GM20431 (cell line): Measurements from ENCODE around the gene MANEA.
"Not testable (repeated sequence)": the region's sequence is repeated elsewhere in the genome, so short reads cannot be mapped to it uniquely, and the experiment has no call there.

Experiments used
- in situ Hi-C: fragments of 300-500 bp; cut with MseI, MboI; formaldehyde crosslinking; loops from one replicate; pipeline ENCODE4 v1.15.0; 2020; ENCODE audit warnings: low sequenced_read_pairs; ENCODE audit not compliant: unreplicated experiment

The MANEA gene

DNA sequence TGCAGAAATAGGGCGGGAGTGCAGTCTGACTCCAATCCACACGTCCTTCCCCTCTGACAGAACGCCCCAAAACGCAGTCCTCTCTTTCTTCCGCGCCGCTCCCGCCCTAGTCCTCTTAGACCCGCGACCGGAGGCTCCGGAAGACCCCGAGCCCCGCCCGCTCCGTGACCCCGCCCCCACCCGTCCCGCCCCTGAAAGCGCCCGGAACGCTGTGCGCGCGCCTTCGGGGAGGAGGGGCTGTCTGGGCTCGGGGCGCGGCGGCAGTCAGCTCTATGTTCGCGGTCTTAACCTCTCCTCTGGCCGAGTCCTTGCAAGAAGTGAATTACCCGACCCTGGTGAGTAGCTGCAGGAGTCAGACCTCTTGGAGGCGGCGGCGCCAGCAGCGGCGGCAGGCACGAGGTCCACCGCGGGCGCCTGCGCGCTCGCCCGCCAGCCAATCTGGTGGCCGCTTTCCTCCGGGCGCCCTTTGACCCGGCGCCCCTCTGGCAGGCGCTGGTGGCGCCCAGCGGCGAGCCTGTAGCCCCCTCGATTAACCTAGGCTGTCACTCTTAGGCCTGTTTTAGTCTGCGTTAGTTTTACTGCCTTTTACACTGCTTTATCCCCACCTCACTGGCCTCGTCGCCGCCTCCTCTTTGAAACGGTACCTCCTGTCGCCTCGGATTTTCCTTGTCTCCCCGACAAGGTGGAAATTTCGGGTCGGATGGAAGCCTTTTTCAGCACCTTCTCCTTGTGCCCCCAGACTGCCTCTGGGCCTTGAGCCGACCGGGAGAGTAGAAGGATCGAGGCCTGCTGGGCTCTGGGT is at the start of gene MANEA:
MANEA (plus strand) TSS at position 232 of the 802 bp plus-strand sequence. CDS start 8,905 bp downstream, outside the sequence.
- in situ Hi-C loops: no loop called here

GRCh38 chr6:95529762-95530161 is 47.6 kb upstream of the MANEA start:
- in situ Hi-C loops: no loop called here

GRCh38 chr6:95530176-95530819 is 47.0 kb upstream of the MANEA start:
- in situ Hi-C loops: no loop called here

DNA sequence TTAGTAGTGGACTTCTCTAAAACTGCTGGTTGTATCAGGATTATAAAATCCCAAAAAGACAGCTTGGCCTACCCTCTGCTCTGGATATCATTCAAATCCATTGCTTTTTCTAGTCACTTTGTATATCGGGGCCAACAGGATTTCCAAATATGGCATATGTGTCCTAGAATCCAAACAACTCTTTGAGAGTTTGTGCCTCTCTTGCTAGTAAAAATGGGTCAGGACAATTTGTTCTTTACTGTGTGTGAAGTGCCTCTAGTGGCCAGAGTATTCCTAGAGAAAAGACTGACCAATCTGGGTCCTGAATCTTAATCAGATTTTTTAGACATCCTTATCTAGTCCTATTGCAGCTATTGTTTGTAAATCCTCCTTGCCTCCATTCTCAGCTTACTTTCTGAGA is 33.5 kb upstream of the MANEA start:
- in situ Hi-C loops: no loop called here

DNA sequence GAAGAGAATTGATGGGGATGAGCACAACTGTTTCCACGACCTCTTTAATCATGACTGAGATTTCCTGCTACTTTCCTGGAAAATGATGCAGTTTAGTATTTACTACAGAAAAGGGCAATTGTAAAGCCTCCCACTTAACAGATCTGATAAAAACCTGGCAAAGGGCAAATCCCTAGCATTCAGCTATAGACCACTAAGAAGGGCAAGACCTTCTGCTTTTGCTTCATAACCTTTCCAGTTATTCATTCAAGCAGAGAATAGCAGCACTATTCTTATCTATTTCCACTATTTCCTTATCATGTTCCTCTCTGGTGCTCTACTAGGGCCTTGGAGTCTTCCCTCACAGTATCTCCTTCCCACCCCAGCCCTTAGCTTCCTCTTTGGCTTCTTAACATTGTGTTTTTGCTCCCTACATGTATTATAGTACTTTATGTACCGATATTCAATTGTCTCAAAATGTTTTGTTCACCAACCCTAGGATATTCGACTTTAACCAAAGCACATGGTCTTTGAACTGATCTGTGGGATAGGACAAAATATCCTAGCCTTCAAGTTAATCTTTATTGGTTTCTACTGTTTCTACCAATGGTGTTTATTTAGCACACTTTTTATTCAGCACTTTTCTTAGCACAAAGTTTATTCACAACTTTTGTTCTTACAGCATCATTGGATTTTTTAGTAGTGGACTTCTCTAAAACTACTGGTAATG is 32.7 kb upstream of the MANEA start:
- in situ Hi-C loops: no loop called here

DNA sequence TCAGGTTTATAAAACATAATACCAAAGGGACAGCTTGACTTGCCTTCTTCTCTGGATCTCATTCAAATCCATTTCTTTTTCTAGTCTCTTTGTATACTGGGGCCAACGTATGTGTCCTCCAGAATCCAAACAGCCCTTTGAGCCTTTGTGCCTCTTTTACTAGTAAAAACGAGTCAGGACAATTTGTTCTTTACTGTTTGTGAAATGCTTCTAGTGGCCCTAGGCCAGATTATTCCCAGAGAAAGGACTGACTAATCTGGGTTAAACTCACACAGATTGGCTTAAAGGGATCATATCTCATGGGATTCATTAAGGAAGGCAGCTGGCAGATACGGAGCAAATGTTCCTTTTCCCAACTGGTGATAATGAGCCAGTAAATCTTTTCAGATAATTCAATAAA is 32.1 kb upstream of the MANEA start:
- in situ Hi-C loops: no loop called here

DNA sequence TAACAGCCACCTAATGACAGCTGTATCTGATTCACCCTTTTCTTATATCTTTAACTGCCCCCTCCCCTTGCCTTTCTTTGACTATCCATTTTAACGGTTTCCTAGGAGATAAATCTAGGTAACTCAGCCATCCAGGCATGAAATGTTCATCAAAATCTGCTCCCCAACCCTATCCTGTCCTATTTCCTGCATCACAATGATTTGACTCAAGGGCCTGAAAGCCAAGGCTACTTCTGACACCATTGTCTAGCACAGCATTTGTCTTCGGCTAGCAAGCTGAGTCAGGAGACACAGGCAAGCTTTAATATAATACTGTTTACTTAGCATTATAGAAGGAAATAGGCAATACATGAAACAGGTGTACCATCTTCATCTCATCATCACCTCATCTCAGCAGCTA is 31.6 kb upstream of the MANEA start:
- in situ Hi-C loops: no loop called here

DNA sequence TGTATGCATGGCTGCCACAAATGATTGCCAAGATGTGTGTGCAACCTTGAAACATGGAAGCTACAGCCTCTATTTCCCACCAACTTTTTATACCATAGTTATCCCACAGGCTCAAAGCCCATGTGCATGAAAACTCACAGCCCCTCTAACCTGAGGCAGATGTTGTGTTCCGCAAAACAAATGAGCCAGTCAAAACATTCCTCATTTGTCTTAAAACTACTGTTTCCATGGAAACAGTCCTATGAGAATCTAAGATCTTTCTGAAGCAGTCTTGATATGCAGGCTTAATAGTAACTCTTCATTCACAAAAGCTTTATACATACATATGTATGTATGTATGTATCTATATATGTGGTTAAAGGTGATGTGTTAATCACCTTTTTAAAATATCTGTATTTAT is 31.2 kb upstream of the MANEA start:
- in situ Hi-C loops: no loop called here

- in situ Hi-C loops: no loop called here
These were observed 30.3 kb upstream of the MANEA start for GRCh38 chr6:95547043-95547442.

- in situ Hi-C loops: no loop called here
These were observed 29.0 kb upstream of the MANEA start for GRCh38 chr6:95548188-95548786.

- in situ Hi-C loops: no loop called here
These were observed 25.5 kb upstream of the MANEA start for GRCh38 chr6:95551678-95552324.

GRCh38 chr6:95553880-95554279 is 23.5 kb upstream of the MANEA start:
- in situ Hi-C loops: no loop called here

- in situ Hi-C loops: not testable (repeated sequence)
These were observed 16.4 kb upstream of the MANEA start for GRCh38 chr6:95560956-95561355.

DNA sequence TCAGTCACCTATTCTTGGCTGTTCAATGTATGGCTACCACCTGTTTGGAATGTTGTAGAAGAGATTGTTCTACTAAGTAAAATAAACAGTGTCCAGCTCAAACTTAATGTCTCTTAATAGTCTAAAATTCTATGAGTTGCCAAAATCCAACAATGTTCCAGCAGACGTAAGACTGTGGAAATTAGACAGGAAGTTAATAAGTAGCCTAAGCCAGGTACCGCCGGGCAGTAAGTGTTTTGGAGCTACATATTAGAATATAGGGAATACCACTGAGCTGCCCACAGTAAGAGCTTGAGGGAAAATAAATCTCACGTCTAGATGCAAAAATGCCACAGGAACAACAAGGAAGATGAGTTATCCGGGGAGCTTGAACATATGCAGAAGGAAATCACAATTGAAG is 7.8 kb upstream of the MANEA start:
- in situ Hi-C loops: no loop called here

- in situ Hi-C loops: no loop called here
These were observed 5.2 kb upstream of the MANEA start for GRCh38 chr6:95572098-95572497.

- in situ Hi-C loops: no loop called here
These were observed 2.5 kb upstream of the MANEA start for GRCh38 chr6:95574811-95575210.

DNA sequence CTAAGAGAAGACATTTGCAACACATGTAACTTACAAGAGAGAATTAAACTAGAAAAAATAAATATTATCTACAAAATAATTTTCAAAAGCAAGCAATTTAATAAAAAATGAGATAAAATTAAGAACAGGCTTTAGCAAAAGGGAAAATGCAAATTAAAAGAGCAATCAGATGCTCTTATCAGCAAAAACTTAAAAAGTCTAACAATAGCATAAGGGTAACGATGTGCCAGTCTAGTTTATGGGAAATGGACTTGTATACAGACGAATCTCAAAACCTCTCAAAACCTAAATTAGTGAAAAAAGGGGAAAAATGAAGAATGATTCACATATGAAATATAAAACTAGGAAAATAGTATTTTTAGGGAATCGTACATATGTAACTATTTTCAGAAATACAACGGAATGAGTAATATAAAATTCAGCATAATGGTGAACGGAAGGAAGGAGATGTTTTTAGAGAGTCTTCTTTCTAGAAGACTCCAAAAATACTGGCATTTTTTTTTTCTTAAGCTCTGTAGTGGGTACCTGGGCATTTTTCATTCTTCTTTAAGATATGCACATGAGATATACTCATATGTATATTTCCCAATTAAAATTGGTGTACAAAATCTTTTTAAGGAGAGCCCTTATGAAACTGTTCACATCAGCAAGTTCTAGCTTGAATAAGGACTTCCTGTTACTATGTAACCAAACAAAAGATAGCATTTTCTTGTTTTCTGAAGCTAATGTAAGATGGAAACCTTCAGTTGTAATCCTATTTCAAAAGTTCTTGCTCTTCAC is 927 bp upstream of the MANEA start:
- in situ Hi-C loops: no loop called here

GRCh38 chr6:95576998-95577303 is 384 bp upstream of the MANEA start:
- in situ Hi-C loops: no loop called here

GRCh38 chr6:95578106-95578410 is 723 bp downstream of the MANEA start:
- in situ Hi-C loops: no loop called here

GRCh38 chr6:95581073-95581472 is 3.7 kb downstream of the MANEA start:
- in situ Hi-C loops: no loop called here
